GM13976 (cell line): Measurements from ENCODE around the gene TNFRSF9.
A peak's percentile ranks its signal among the peaks of the same experiment; 100 is the strongest.
"Not testable (repeated sequence)": the region's sequence is repeated elsewhere in the genome, so short reads cannot be mapped to it uniquely, and the experiment has no call there.

Source experiments
- DNase-seq: peaks from one replicate; pipeline ENCODE4 v3.0.0; 2012; ENCODE audit warnings: low spot score
- in situ Hi-C: fragments of 300-500 bp; cut with MboI; formaldehyde crosslinking; loops from one replicate; pipeline ENCODE4 v1.12.0; 2022; ENCODE audit warnings: low sequenced_read_pairs, mixed read lengths, inconsistent platforms; ENCODE audit not compliant: unreplicated experiment
- TF ChIP-seq, protein P1 (sequence below): IDR thresholded peaks from 2 replicates; pipeline ENCODE4 v1.5.1; 2012; ENCODE audit warnings: borderline replicate concordance, mild to moderate bottlenecking; ENCODE audit not compliant: insufficient read depth; ENCODE audit errors: extremely low read depth, missing control alignments, control extremely low read depth

The TNFRSF9 gene

DNA sequence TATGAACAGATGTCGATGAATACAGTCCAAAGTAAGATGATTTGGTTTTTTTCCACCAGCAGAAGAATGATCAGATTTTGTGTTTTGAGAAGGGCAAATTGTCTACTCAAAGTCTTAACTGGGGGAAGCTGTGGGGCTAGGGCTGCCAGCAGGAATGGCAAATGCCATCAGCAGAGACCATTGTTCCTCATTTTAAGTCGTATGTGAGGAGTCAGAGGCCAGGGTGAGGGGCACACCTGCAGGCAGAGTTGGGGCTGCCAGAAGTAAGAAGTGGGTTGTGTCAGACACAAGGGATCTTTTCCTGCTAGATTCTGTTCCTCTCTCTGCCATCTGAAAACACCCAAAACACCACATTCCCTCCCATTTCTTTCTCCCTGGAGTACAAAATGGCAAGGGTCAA, 29.6 kb upstream of the TNFRSF9 start:
- DNase-seq, result no peak
- in situ Hi-C loops, result no loop called here

GRCh38 chr1:7967651-7968050, 27.0 kb upstream of the TNFRSF9 start:
- DNase-seq, result no peak
- in situ Hi-C loops, result no loop called here
- TF ChIP-seq, protein P1, sequence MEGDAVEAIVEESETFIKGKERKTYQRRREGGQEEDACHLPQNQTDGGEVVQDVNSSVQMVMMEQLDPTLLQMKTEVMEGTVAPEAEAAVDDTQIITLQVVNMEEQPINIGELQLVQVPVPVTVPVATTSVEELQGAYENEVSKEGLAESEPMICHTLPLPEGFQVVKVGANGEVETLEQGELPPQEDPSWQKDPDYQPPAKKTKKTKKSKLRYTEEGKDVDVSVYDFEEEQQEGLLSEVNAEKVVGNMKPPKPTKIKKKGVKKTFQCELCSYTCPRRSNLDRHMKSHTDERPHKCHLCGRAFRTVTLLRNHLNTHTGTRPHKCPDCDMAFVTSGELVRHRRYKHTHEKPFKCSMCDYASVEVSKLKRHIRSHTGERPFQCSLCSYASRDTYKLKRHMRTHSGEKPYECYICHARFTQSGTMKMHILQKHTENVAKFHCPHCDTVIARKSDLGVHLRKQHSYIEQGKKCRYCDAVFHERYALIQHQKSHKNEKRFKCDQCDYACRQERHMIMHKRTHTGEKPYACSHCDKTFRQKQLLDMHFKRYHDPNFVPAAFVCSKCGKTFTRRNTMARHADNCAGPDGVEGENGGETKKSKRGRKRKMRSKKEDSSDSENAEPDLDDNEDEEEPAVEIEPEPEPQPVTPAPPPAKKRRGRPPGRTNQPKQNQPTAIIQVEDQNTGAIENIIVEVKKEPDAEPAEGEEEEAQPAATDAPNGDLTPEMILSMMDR, result no peak

More for the DNA sequence above, 29.6 kb upstream of the TNFRSF9 start:
- TF ChIP-seq, protein P1, result no peak

DNA sequence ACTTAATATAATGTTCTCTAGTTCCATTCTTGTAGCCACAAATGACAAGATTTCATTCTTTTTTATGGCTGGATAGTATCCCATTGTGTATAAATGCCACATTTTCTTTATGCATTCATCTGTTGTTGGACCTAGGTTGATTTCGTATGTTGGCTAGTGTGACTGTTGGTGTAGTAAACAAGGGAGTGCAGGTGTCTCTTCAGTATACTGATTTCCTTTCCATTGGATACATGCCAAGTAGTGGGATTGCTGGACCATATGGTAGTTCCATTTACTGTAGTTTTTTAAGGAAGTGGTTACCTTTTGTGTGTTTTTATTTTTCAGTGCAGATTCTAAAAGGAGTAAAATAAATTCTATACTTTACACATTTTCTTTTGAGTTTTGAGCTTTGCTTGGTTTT, 26.6 kb upstream of the TNFRSF9 start:
- DNase-seq, result no peak
- TF ChIP-seq, protein P1, result no peak
- in situ Hi-C loops, result no loop called here

- DNase-seq, result no peak
These were observed 23.8 kb upstream of the TNFRSF9 start for GRCh38 chr1:7964476-7964875.

GRCh38 chr1:7963841-7964240, 23.2 kb upstream of the TNFRSF9 start:
- DNase-seq, in situ Hi-C loops: not testable (repeated sequence)

More at GRCh38 chr1:7964476-7964875, 23.8 kb upstream of the TNFRSF9 start:
- in situ Hi-C loops, result no loop called here
- TF ChIP-seq, protein P1, result no peak

GRCh38 chr1:7963378-7963730, 22.7 kb upstream of the TNFRSF9 start:
- DNase-seq, in situ Hi-C loops: not testable (repeated sequence)

DNA sequence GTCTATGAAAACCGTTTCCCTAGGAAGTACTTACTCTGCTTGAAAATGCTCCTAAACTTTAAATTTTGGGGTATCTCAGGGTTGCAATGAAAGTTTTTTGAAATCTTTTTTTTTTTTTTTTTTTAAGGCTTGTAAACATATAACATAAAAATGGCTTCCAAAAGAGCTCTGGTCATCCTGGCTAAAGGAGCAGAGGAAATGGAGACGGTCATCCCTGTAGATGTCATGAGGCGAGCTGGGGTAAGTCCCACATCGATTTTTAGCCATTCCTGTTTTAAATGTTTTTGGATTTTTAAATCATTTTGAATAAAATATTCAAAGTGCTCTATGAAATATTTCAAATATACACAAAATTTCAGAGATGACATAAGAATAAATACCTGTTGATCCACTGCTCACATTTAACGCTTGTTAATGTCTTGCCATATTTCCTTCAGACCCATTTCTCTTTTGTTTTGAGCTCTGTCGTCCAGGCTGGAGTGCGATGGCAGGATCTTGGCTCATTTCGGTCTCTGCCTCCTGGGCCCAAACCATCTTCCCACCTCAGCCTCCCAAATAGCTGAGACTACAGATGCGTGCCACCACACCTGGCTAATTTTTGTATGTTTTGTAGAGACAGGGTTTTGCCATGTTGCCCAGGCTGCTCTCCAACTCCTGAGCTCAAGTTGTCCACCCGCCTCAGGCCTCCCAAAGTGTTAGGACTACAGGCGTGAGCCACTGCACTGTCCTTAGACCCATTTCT, 22.2 kb upstream of the TNFRSF9 start:
- DNase-seq, result no peak
- TF ChIP-seq, protein P1, result no peak
- in situ Hi-C loops, result no loop called here

DNA sequence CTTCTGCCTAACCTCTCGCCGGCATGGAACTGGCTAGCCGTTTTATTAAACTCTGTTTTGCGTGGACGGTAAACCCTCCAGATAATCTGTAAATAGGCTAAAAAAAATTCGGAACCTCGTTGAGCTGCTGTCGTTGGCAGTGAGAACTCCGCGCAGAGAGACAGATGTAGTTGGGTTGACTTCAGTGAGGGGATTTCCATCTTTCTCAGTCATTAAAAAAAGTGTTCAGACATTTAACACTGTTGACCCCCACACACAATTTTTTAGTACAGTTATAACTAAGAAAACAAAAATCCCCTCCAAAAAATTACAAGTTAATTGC, 21.3 kb upstream of the TNFRSF9 start:
- DNase-seq, result peak; percentile 56
- TF ChIP-seq, protein P1, result no peak
- in situ Hi-C loops, result no loop called here
